ENCODE results near the gene DPP10.

DPP10 gene

DNA sequence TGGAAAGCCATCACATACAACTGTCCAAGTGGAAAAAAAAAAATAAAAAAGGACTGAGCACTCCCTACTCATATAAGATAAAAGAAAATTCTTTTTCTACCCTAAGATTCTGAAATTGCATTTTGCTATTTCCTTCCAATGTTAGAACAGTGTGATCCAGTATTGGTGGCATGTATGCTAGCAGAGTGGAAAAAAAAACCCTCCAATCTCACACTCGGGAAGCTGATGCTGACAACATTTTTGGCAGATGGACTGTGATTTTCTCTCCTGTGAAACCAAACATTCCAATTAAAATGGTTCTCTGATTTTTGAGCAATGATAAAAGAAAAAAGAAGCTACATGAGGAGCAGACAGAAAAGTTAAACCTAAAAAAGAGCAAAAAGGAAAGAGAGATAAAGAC lies 419.8 kb downstream of the DPP10 start:
- H3K79me2 ChIP-seq (ENCODE audit: control insufficient read depth, insufficient read depth, low read length, poor library complexity) = no peaks in the 10 kb centered on the region
- H3K79me1 ChIP-seq (ENCODE audit: low read length) = no peaks in the 10 kb centered on the region
- no peak overlapping the region for H3K4me3 ChIP-seq (ENCODE audit: low read depth, low read length)
- H3K27me3 ChIP-seq (ENCODE audit: insufficient read depth, low read length) = no peaks in the 10 kb centered on the region
- no peak overlapping the region for H2BK12ac ChIP-seq (ENCODE audit: low read length)
- H2BK120ac ChIP-seq (ENCODE audit: insufficient read depth, low read length, poor library complexity) = no peak overlapping the region
- no peak overlapping the region for H2AK5ac ChIP-seq (ENCODE audit: low read length)
- H3K14ac ChIP-seq (ENCODE audit: low read length) = no peak overlapping the region
- no peak overlapping the region for H4K12ac ChIP-seq (ENCODE audit: low read depth, low read length)
- H4K8ac ChIP-seq (ENCODE audit: low read depth, low read length) = no peak overlapping the region
- no peak overlapping the region for H3K4ac ChIP-seq (ENCODE audit: low read depth, low read length)
- no peaks in the 10 kb centered on the region for H3K9me3 ChIP-seq (ENCODE audit: insufficient read depth, low read depth, low read length)
- no peak overlapping the region for H3K9ac ChIP-seq (ENCODE audit: low read length)
- no peaks in the 10 kb centered on the region for H3K36me3 ChIP-seq (ENCODE audit: control insufficient read depth in 1 of 2, insufficient read depth in 2 of 2, low read length in 2 of 2)
- H3K23ac ChIP-seq (ENCODE audit: low read length) = no peak overlapping the region
- no peak for DNase-seq
- no CpG with 5 or more reads among the region's 1 CpG for WGBS (ENCODE audit: extremely low coverage, insufficient coverage, insufficient read length)
- H3K27ac ChIP-seq (ENCODE audit: low read depth, low read length) = no peak overlapping the region
- no peak overlapping the region for H2AFZ ChIP-seq (ENCODE audit: insufficient read depth, low read length, poor library complexity)
- no peak overlapping the region for H2BK5ac ChIP-seq (ENCODE audit: low read depth, low read length, poor library complexity)
- H3K4me2 ChIP-seq (ENCODE audit: low read length) = no peak overlapping the region
- no peak overlapping the region for H3K18ac ChIP-seq (ENCODE audit: low read length)
- no peaks in the 10 kb centered on the region for H3K4me1 ChIP-seq (ENCODE audit: control insufficient read depth in 1 of 2, insufficient read depth in 2 of 2, low read length in 2 of 2)
- no peak overlapping the region for H4K91ac ChIP-seq (ENCODE audit: low read depth, low read length)

- Histone ChIP-seq H2AFZ (ENCODE audit: insufficient read depth, low read length, poor library complexity) (no peak overlapping the region), H3K4me2 (ENCODE audit: low read length) (no peak overlapping the region), H3K18ac (ENCODE audit: low read length) (no peak overlapping the region), H4K91ac (ENCODE audit: low read depth, low read length) (no peak overlapping the region), H3K9me3 (ENCODE audit: insufficient read depth, low read depth, low read length) (no peaks in the 10 kb centered on the region), H3K27me3 (ENCODE audit: insufficient read depth, low read length) (no peaks in the 10 kb centered on the region), H3K14ac (ENCODE audit: low read length) (no peak overlapping the region), H4K8ac (ENCODE audit: low read depth, low read length) (no peak overlapping the region), H4K12ac (ENCODE audit: low read depth, low read length) (no peak overlapping the region), H3K4me1 (ENCODE audit: control insufficient read depth in 1 of 2, insufficient read depth in 2 of 2, low read length in 2 of 2) (no peaks in the 10 kb centered on the region), H3K4ac (ENCODE audit: low read depth, low read length) (no peak overlapping the region), H3K36me3 (ENCODE audit: control insufficient read depth in 1 of 2, insufficient read depth in 2 of 2, low read length in 2 of 2) (no peaks in the 10 kb centered on the region), H2BK120ac (ENCODE audit: insufficient read depth, low read length, poor library complexity) (no peak overlapping the region), H2BK12ac (ENCODE audit: low read length) (no peak overlapping the region), H3K79me1 (ENCODE audit: low read length) (no peaks in the 10 kb centered on the region), H3K9ac (ENCODE audit: low read length) (no peak overlapping the region), H3K4me3 (ENCODE audit: low read depth, low read length) (no peak overlapping the region), H2BK5ac (ENCODE audit: low read depth, low read length, poor library complexity) (no peak overlapping the region), H3K23ac (ENCODE audit: low read length) (no peak overlapping the region), H3K79me2 (ENCODE audit: control insufficient read depth, insufficient read depth, low read length, poor library complexity) (no peaks in the 10 kb centered on the region), H3K27ac (ENCODE audit: low read depth, low read length) (no peak overlapping the region), H2AK5ac (ENCODE audit: low read length) (no peak overlapping the region)
- no CpG with 5 or more reads among the region's 5 CpGs for WGBS (ENCODE audit: extremely low coverage, insufficient coverage, insufficient read length)
- no peak for DNase-seq
These were observed 422.5 kb downstream of the DPP10 start for GRCh38 chr2:114864901-114865300.

- no peak overlapping the region for H3K4me3 ChIP-seq (ENCODE audit: low read depth, low read length)
These were observed 437.6 kb downstream of the DPP10 start for GRCh38 chr2:114880046-114880445.

GRCh38 chr2:114919985-114920384 lies 477.5 kb downstream of the DPP10 start:
- no peaks in the 10 kb centered on the region for H3K4me1 ChIP-seq (ENCODE audit: control insufficient read depth in 1 of 2, insufficient read depth in 2 of 2, low read length in 2 of 2)
- no peak overlapping the region for H3K27ac ChIP-seq (ENCODE audit: low read depth, low read length)
- no peak overlapping the region for H3K23ac ChIP-seq (ENCODE audit: low read length)
- no peaks in the 10 kb centered on the region for H3K9me3 ChIP-seq (ENCODE audit: insufficient read depth, low read depth, low read length)
- no peaks in the 10 kb centered on the region for H3K27me3 ChIP-seq (ENCODE audit: insufficient read depth, low read length)
- DNase-seq = no peak
- no peak overlapping the region for H3K18ac ChIP-seq (ENCODE audit: low read length)
- H4K12ac ChIP-seq (ENCODE audit: low read depth, low read length) = no peak overlapping the region
- no peak overlapping the region for H2BK5ac ChIP-seq (ENCODE audit: low read depth, low read length, poor library complexity)
- H3K4me2 ChIP-seq (ENCODE audit: low read length) = no peak overlapping the region
- H4K91ac ChIP-seq (ENCODE audit: low read depth, low read length) = no peak overlapping the region
- H3K4ac ChIP-seq (ENCODE audit: low read depth, low read length) = no peak overlapping the region
- no peaks in the 10 kb centered on the region for H3K36me3 ChIP-seq (ENCODE audit: control insufficient read depth in 1 of 2, insufficient read depth in 2 of 2, low read length in 2 of 2)
- no peak overlapping the region for H2BK12ac ChIP-seq (ENCODE audit: low read length)
- no CpG with 5 or more reads among the region's 2 CpGs for WGBS (ENCODE audit: extremely low coverage, insufficient coverage, insufficient read length)
- H4K8ac ChIP-seq (ENCODE audit: low read depth, low read length) = no peak overlapping the region
- H3K4me3 ChIP-seq (ENCODE audit: low read depth, low read length) = no peak overlapping the region
- no peak overlapping the region for H3K9ac ChIP-seq (ENCODE audit: low read length)
- no peak overlapping the region for H2AK5ac ChIP-seq (ENCODE audit: low read length)
- no peak overlapping the region for H2AFZ ChIP-seq (ENCODE audit: insufficient read depth, low read length, poor library complexity)
- no peak overlapping the region for H3K14ac ChIP-seq (ENCODE audit: low read length)
- no peak overlapping the region for H2BK120ac ChIP-seq (ENCODE audit: insufficient read depth, low read length, poor library complexity)
- no peaks in the 10 kb centered on the region for H3K79me1 ChIP-seq (ENCODE audit: low read length)
- H3K79me2 ChIP-seq (ENCODE audit: control insufficient read depth, insufficient read depth, low read length, poor library complexity) = no peaks in the 10 kb centered on the region

More at GRCh38 chr2:114880046-114880445, 437.6 kb downstream of the DPP10 start:
- Histone ChIP-seq H3K4ac (ENCODE audit: low read depth, low read length) (no peak overlapping the region), H2BK120ac (ENCODE audit: insufficient read depth, low read length, poor library complexity) (no peak overlapping the region), H3K23ac (ENCODE audit: low read length) (no peak overlapping the region), H4K12ac (ENCODE audit: low read depth, low read length) (no peak overlapping the region), H3K27me3 (ENCODE audit: insufficient read depth, low read length) (no peaks in the 10 kb centered on the region), H3K27ac (ENCODE audit: low read depth, low read length) (no peak overlapping the region), H3K36me3 (ENCODE audit: control insufficient read depth in 1 of 2, insufficient read depth in 2 of 2, low read length in 2 of 2) (no peaks in the 10 kb centered on the region), H4K91ac (ENCODE audit: low read depth, low read length) (no peak overlapping the region), H2AFZ (ENCODE audit: insufficient read depth, low read length, poor library complexity) (no peak overlapping the region), H3K79me2 (ENCODE audit: control insufficient read depth, insufficient read depth, low read length, poor library complexity) (no peaks in the 10 kb centered on the region), H2AK5ac (ENCODE audit: low read length) (no peak overlapping the region), H3K18ac (ENCODE audit: low read length) (no peak overlapping the region), H3K4me2 (ENCODE audit: low read length) (no peak overlapping the region), H3K4me1 (ENCODE audit: control insufficient read depth in 1 of 2, insufficient read depth in 2 of 2, low read length in 2 of 2) (no peaks in the 10 kb centered on the region), H4K8ac (ENCODE audit: low read depth, low read length) (no peak overlapping the region), H3K79me1 (ENCODE audit: low read length) (no peaks in the 10 kb centered on the region), H3K9ac (ENCODE audit: low read length) (no peak overlapping the region), H3K9me3 (ENCODE audit: insufficient read depth, low read depth, low read length) (no peaks in the 10 kb centered on the region), H2BK5ac (ENCODE audit: low read depth, low read length, poor library complexity) (no peak overlapping the region), H3K14ac (ENCODE audit: low read length) (no peak overlapping the region), H2BK12ac (ENCODE audit: low read length) (no peak overlapping the region)
- no CpG with 5 or more reads among the region's 3 CpGs for WGBS (ENCODE audit: extremely low coverage, insufficient coverage, insufficient read length)
- no peak for DNase-seq
